Mammary epithelial cell (primary cell): ENCODE data around the gene CFAP99.

Experiments used
- CTCF ChIP-seq, 2 donors: IDR thresholded peaks in 1 of 2; conservative IDR thresholded peaks in 1 of 2; 2 replicates each; pipeline ENCODE4 v1.5.1; 2011 to 2012; ENCODE audit warnings: inconsistent platforms in 2 of 2, low read length in 2 of 2, mild to moderate bottlenecking in 2 of 2, control low read depth in 1 of 2, low read depth in 1 of 2; ENCODE audit not compliant: insufficient read depth in 1 of 2; ENCODE audit errors: extremely low read depth in 1 of 2
- EZH2 ChIP-seq: IDR thresholded peaks from 2 replicates; pipeline ENCODE4 v1.6.1; 2012; ENCODE audit warnings: low read length, inconsistent platforms, borderline replicate concordance

- TF ChIP-seq CTCF (conservative IDR thresholded peaks at IDR 0.05 in 1 of 2, IDR thresholded peaks at IDR 0.05 in 1 of 2; ENCODE audit: extremely low read depth in 1 of 2, insufficient read depth in 1 of 2, low read depth in 1 of 2, low read length in 2 of 2) (no peak), EZH2 (no peak)
Observed at GRCh38 chr4:2450394-2451035, 31.8 kb downstream of the CFAP99 start.
